ENCODE measurements around the gene ENOX1.

Gene ENOX1

GRCh38 chr13:43664700-43665191 is 122.0 kb downstream of the ENOX1 start:
- DNase-seq, result no peak

- DNase-seq, result no peak
These were observed 123.2 kb downstream of the ENOX1 start for GRCh38 chr13:43663474-43664090.

- no peak for DNase-seq
These were observed 123.8 kb downstream of the ENOX1 start for GRCh38 chr13:43662976-43663375.

GRCh38 chr13:43661161-43661830 is 125.5 kb downstream of the ENOX1 start:
- no peak for DNase-seq

- DNase-seq, result no peak
These were observed 129.3 kb downstream of the ENOX1 start for GRCh38 chr13:43657485-43657884.

GRCh38 chr13:43653980-43654379 is 132.8 kb downstream of the ENOX1 start:
- no peak for DNase-seq

- no peak for DNase-seq
These were observed 133.4 kb downstream of the ENOX1 start for GRCh38 chr13:43653395-43653794.

- DNase-seq, result no peak
These were observed 134.0 kb downstream of the ENOX1 start for GRCh38 chr13:43652760-43653159.

- no peak for DNase-seq
These were observed 135.9 kb downstream of the ENOX1 start for GRCh38 chr13:43650882-43651281.

GRCh38 chr13:43648733-43649132 is 138.0 kb downstream of the ENOX1 start:
- no peak for DNase-seq

GRCh38 chr13:43647471-43647870 is 139.3 kb downstream of the ENOX1 start:
- no peak for DNase-seq

GRCh38 chr13:43640476-43640875 is 146.3 kb downstream of the ENOX1 start:
- DNase-seq, result no peak

GRCh38 chr13:43631106-43631505 is 155.7 kb downstream of the ENOX1 start:
- DNase-seq, result no peak

GRCh38 chr13:43629691-43630480 is 156.9 kb downstream of the ENOX1 start:
- DNase-seq, result no peak

GRCh38 chr13:43626994-43627393 is 159.8 kb downstream of the ENOX1 start:
- no peak for DNase-seq

GRCh38 chr13:43614063-43614462 is 172.7 kb downstream of the ENOX1 start:
- DNase-seq, result no peak

GRCh38 chr13:43611281-43612273 is 175.2 kb downstream of the ENOX1 start:
- no peak for DNase-seq

- no peak for DNase-seq
These were observed 178.2 kb downstream of the ENOX1 start for GRCh38 chr13:43608400-43609137.

GRCh38 chr13:43597599-43597945 is 189.2 kb downstream of the ENOX1 start:
- no peak for DNase-seq

- DNase-seq, result no peak
These were observed 189.7 kb downstream of the ENOX1 start for GRCh38 chr13:43596924-43597598.

GRCh38 chr13:43596006-43596405 is 190.8 kb downstream of the ENOX1 start:
- DNase-seq, result no peak
